Kidney (tissue), 14 donors: ENCODE data around the gene PID1. TPM values are rescaled to one million over a fixed set of nuclear protein-coding genes. Genes with fewer than 3 reads are reported as not detected.

Experiments
- DNase-seq, 5 donors: peaks; one replicate each; pipeline ENCODE4 v3.0.0-alpha.2; 2013 to 2020
- FAIRE-seq: peaks from 2 replicates; lab custom pipeline; 2012; peaks lifted over from hg19 to GRCh38; lab: Jason Lieb, UNC
- H3K27ac ChIP-seq, 2 donors: one replicate each; pipeline ENCODE4 v1.7.0; 2013; ENCODE audit warnings: low read depth in 2 of 2, low read length in 2 of 2, inconsistent platforms in 1 of 2
- H3K27me3 ChIP-seq: one replicate; pipeline ENCODE4 v1.7.1; 2013; ENCODE audit warnings: low read length, inconsistent platforms; ENCODE audit not compliant: control insufficient read depth, insufficient read depth
- H3K36me3 ChIP-seq, 3 donors: one replicate each; pipeline versions ENCODE4 v1.7.0 to v1.7.1; 2013; ENCODE audit warnings: low read length in 3 of 3, control low read depth in 1 of 3, inconsistent platforms in 1 of 3; ENCODE audit not compliant: insufficient read depth in 3 of 3, control insufficient read depth in 2 of 3
- H3K4me1 ChIP-seq, 3 donors: one replicate each; pipeline versions ENCODE4 v1.7.0 to v1.7.1; 2013; ENCODE audit warnings: low read length in 3 of 3, inconsistent platforms in 1 of 3, low read depth in 1 of 3; ENCODE audit not compliant: control insufficient read depth in 2 of 3, insufficient read depth in 2 of 3
- H3K4me3 ChIP-seq, 3 donors: one replicate each; pipeline versions ENCODE4 v1.7.0 to v1.8.1; 2013; ENCODE audit warnings: low read length in 3 of 3, control low read depth in 1 of 3, inconsistent platforms in 1 of 3
- H3K9ac ChIP-seq, 3 donors: one replicate each; pipeline versions ENCODE4 v1.7.0 to v1.7.1; 2013; ENCODE audit warnings: low read length in 3 of 3, control low read depth in 1 of 3, inconsistent platforms in 1 of 3
- H3K9me3 ChIP-seq, 3 donors: one replicate each; pipeline versions ENCODE4 v1.7.0 to v1.7.1; 2013; ENCODE audit warnings: low read length in 3 of 3, control low read depth in 1 of 3, inconsistent platforms in 1 of 3; ENCODE audit not compliant: control insufficient read depth in 2 of 3, insufficient read depth in 1 of 3
- CTCF ChIP-seq: IDR thresholded peaks from 3 replicates; pipeline ENCODE4 v1.5.1; 2012; ENCODE audit warnings: mild to moderate bottlenecking, moderate library complexity, borderline replicate concordance; ENCODE audit not compliant: insufficient read depth; ENCODE audit errors: extremely low read depth
- intact Hi-C: fragments of 100-400 bp; cut with DNase I; formaldehyde crosslinking; loops from one replicate; pipeline ENCODE4 v1.11.1; 2022
- polyA plus RNA-seq: library from polyadenylated mRNA; stranded (reverse); fragments of 350-450 nt; fragmentation: Illumina TruSeq; extraction: RNeasy Lipid Tissue Mini Kit (QIAGEN cat#74804); gene quantifications from one replicate; pipeline ENCODE4 v1.2.3, GENCODE V29; 2014; ENCODE audit warnings: low read depth, low replicate concordance; ENCODE audit not compliant: insufficient read depth
- total RNA-seq: library from RNA; stranded (reverse); fragmentation: NEBNext Ultra II Directional; extraction: Animal tissue kit (Norgen Biotek cat#: 25700); gene quantifications from one replicate; pipeline ENCODE4 v1.2.1, GENCODE V29; 2021
- donor health status: control.
- donor health status: control.
- donor health status: control.
- donor health status: control.
- donor health status: control.
- donor health status: DM: yes; HTN: yes; CAD: no.
- donor health status: Normal renal cell carcinoma (clear cell type).

PID1 gene
- total and polyA plus RNA-seq, 2 donors from 2014 or later: 2.1 to 9.4 TPM

GRCh38 chr2:229173825-229174359, 97.2 kb downstream of the PID1 start:
- no peaks in the 10 kb centered on the region for H3K27me3 ChIP-seq
- H3K27ac ChIP-seq: no peak overlapping the region
- DNase-seq (no peak), FAIRE-seq (no peak)
- no peak overlapping the region for H3K9ac ChIP-seq
- TF ChIP-seq CTCF: no peak
- H3K9me3 ChIP-seq: no peaks in the 10 kb centered on the region
- no peaks in the 10 kb centered on the region for H3K4me1 ChIP-seq
- H3K4me3 ChIP-seq: no peak overlapping the region
- intact Hi-C loops: no loop called here
- no peaks in the 10 kb centered on the region for H3K36me3 ChIP-seq

DNA sequence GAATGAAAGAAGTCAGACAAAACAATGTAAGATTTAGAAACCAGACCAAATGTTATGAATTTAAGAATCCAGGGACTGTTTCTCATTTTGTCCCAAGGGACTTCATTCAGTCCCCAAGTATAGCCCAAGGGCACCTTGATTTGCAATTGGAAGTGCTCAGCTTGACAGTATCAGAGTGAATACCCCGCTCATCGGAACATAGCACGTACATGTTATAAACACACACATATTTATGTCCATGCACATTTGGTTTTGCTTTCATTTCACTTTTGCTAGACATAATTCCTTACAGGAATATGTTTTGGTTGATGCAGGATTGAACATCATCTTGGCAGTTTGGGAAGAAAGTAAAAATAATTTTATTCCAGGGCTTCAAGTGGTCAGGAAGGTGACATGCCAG, 100.2 kb downstream of the PID1 start:
- Histone ChIP-seq H3K27ac (no peak overlapping the region), H3K27me3 (no peaks in the 10 kb centered on the region), H3K9me3 (no peaks in the 10 kb centered on the region), H3K9ac (no peak overlapping the region), H3K4me1 (no peaks in the 10 kb centered on the region), H3K4me3 (no peak overlapping the region), H3K36me3 (no peaks in the 10 kb centered on the region)
- FAIRE-seq (no peak), DNase-seq (no peak)
- intact Hi-C loops: no loop called here
- no peak for TF ChIP-seq CTCF

GRCh38 chr2:229170171-229170570, 100.9 kb downstream of the PID1 start:
- no peak for FAIRE-seq
- no peak for TF ChIP-seq CTCF
- H3K36me3 ChIP-seq: no peaks in the 10 kb centered on the region
- no peaks in the 10 kb centered on the region for H3K9me3 ChIP-seq
- intact Hi-C loops: no loop called here
- no peak overlapping the region for H3K9ac ChIP-seq
- no peaks in the 10 kb centered on the region for H3K27me3 ChIP-seq
- no peak overlapping the region for H3K27ac ChIP-seq
- DNase-seq: no peak
- H3K4me1 ChIP-seq: no peaks in the 10 kb centered on the region
- no peak overlapping the region for H3K4me3 ChIP-seq

GRCh38 chr2:229169751-229170150, 101.3 kb downstream of the PID1 start:
- H3K4me1 ChIP-seq: no peaks in the 10 kb centered on the region
- H3K27ac ChIP-seq: no peak overlapping the region
- no peaks in the 10 kb centered on the region for H3K36me3 ChIP-seq
- H3K9me3 ChIP-seq: no peaks in the 10 kb centered on the region
- FAIRE-seq (no peak), DNase-seq (no peak)
- H3K27me3 ChIP-seq: no peaks in the 10 kb centered on the region
- no peak overlapping the region for H3K9ac ChIP-seq
- no peak overlapping the region for H3K4me3 ChIP-seq
- intact Hi-C loops: no loop called here
- no peak for TF ChIP-seq CTCF
